Stimulated activated CD8-positive, alpha-beta memory T cell treated with anti-CD3 and anti-CD28 coated beads, Interleukin-2, amount 100 ng/mL, for 1 hour (primary cell): ENCODE measurements around the gene GPC6.

ENCODE experiments used
- DNase-seq, 2 donors: peaks; one replicate each; pipeline ENCODE4 v3.0.0-alpha.2; 2020; ENCODE audit warnings: low read depth in 2 of 2

GPC6 gene

DNA sequence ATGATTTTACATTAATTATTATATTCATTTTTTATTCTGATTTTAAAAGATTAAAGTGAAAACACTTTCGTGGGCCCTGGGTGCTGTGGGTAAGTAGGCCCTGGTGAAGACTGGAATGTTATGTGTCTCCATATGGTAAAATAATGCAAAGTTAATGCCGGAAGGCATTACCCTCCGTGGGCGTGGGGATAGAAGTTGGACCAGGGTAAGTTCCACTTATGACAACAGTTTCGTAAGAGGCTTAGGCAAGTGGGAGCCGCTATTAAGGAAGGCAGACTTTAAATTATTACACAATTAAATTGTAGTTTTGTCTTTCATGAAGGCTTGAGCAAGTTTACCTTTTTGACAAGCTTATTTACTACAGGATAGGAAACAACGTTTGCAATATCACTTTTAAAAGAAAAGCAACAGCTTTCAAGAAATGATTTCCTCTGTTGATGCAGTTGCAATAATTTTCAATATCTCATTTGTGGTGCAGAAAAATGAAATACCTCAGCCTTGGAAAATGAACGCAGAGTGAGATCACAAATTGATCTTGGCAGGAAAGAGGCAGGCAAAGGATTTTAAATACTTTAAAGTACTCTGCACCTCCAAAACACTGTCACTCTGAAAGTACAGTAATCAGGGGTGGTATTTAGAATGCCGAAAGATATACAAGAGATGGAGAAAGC, 942.3 kb downstream of the GPC6 start:
- no peak for DNase-seq

DNA sequence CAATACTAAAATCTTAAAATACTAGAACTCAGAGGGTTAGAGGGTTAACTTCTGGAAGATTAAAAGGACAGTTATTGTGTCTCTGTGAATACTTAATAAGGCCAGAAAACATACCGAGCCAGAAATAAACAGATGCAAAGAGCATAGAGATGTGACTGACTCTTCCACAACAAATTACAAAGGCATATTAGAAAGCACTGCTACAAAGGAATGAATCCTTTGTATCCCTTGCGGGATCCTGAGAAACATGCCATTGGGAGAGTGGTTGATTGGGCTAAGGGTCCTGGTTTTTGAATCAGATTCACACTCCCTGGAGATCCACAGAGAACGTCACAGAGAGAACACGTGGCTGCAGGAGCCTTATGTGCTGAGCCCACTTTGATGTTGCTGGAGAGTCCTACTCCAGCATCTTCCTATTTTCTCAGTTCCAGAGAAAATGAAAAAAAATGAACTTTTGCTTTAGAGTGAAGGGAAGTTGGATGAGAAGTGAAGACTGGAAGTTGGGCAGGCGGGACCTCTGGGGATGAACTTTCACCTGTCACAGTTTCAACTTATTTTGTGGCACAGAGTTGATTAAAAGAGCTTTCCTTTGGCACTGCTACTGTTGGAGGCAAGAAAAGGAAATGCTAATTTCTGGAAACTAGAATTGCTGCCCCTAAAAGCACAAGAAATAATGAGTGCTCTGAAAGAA, 943.0 kb downstream of the GPC6 start:
- no peak for DNase-seq

DNA sequence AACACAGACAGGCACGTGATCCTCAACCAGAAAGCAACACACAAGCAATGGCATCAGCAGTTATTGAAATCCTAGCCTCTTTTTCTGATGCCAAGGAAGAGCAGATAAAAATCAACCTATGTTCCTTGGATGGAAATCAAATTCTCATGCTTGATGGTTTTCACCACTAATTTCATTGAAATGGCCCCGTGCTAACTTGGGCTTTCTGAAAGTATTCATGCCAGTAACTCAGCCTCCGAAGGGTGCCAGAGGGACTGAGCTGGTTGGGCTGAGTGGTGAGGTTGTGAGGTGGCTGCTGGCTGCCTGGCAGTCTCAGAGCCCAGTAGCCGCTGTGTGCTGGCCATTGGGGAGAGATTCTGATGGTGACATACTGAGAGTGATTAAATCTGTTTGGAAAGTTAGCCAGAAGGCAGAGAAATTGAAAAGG, 943.6 kb downstream of the GPC6 start:
- no peak for DNase-seq

DNA sequence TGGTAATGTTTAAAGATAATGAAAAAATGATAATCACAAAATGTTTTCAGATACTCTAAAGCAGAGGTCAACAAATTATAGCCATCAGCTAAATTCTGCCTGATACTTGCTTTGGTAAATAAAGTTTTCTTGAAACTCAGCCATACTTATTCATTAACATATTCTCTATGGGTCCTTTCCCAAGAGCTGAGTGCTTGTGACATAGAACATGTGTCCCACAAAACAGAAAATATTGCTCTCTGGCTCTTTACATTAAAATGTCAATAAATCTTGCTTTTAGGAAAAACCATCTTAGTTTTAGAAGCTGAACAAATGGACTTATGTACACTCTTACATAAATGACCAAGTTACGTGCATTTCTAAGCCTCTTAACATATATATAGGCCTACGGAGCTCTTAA, 945.8 kb downstream of the GPC6 start:
- no peak for DNase-seq

DNA sequence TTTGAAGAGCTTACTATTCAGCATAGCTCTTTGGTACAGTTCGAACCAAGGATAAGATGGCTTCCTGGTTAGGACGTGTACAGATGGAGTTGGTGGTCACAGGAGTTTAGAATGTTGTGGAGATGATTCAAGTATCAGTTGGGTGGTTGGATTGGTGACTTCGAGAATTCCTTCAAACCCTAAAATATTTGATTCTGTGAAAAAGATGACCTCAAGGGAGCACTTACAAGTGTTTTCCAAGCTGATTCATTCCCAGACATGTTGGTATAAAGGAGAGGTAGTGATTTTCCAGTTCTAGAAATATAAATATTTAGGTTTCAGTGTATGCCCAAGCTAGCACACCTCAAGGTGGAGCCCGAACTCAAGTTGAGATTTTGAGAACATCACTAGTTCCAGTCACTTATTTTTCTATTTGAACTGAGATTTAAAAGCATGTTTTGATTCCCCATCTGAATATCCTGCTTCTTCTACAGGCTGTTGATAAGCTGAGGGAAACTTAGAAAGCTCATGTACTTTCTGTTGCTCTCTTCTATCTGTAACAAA, 946.8 kb downstream of the GPC6 start:
- DNase-seq, result no peak

DNA sequence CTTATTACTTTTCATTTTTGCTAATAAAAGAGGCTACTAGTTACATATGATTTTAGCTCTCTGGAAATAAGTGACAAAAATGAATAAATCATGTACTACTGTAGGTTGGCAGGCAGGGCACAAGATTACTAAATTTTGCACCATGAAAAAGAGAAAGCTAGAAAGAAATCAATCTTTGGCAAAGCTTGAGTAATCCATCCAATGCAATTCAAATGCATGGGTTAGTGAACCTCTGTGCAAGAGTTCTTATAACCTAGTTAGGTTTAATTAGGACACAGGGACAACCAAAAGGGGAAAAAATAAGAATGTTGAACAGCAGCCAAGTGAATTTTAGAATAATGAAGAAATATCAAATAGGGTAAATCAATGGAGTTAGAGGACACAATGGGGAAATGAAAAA, 947.4 kb downstream of the GPC6 start:
- no peak for DNase-seq

DNA sequence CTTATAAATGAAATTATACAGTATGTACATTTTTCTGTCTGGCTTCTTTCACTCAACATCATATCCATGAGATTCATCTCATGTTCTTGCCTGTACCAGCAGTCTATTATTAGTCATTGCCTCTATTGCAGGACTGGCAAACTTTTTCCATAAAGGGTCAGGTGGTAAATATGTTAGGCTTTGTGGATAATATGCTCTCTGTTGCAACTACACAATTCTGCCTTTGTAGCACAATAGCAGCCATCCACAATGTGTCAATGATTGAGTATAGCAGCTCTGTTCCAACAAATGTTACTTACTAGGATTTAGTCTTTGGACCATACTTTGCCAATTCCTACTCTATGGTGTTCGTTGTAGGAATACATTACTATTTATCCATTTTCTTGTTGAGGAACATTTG, 948.5 kb downstream of the GPC6 start:
- DNase-seq, result no peak

DNA sequence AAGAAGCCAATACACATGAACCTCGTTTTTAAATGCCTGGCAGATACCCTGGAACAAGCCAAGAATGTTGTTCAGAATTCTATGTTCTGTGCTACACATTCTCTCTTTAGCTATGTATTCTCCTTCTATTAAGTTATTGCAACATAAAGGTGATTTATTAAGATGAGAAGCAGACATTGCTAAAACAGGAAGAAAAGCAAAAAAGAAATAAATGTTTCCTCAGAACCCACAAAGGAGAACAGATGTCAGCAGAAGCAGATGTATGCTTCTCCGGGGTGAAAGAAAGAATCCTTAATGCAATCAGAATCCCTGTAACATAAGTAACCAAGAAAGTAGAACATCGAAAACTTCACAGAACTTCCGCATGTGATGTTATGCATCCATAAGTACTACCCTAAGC, 950.0 kb downstream of the GPC6 start:
- no peak for DNase-seq

DNA sequence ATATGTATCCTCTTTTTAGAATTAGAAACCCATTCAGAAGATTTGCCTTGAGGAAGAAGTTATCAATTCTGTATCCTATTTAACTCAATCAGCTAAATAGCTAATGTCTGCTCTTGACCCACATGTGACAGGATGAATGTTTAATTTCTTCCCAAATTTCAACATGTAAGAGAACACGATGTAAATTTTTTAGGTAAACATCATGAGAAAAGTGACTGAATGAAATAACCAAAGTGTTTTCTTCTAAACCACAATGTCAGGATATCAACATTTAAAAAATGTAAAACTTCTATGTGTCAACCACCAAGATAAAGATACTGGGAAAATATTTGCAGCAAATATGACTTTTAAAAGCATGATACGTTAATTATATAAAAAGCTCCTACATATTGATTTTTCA, 950.4 kb downstream of the GPC6 start:
- no peak for DNase-seq

DNA sequence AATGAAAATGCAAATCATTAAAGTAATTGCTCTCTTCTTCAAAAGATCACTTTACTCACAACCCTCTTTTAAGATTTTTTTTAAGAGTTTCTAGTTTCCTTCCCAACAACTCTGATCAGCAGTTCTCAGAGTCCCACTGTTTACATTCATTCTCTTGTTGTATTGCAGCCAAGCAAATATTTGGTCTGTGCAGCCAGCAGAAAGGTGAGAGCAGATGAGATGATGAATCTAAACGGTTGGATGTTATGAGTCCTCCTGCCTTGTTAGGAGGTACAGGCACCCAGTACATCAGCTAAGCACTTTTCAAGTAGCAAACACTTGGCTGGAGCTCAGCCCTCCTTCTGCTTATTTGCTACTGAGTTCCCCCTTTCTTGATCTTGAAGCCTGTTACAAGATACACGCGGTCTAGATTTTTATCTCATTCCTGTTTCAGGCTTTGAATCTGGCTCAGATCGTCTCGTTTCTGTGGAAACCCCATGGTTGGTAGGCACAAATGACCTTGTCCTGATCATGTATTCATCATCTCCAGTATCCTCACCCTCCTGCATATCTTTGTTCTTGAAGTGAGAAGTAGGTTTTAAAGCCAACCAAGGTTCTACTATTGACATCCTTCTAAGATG, 952.1 kb downstream of the GPC6 start:
- no peak for DNase-seq

DNA sequence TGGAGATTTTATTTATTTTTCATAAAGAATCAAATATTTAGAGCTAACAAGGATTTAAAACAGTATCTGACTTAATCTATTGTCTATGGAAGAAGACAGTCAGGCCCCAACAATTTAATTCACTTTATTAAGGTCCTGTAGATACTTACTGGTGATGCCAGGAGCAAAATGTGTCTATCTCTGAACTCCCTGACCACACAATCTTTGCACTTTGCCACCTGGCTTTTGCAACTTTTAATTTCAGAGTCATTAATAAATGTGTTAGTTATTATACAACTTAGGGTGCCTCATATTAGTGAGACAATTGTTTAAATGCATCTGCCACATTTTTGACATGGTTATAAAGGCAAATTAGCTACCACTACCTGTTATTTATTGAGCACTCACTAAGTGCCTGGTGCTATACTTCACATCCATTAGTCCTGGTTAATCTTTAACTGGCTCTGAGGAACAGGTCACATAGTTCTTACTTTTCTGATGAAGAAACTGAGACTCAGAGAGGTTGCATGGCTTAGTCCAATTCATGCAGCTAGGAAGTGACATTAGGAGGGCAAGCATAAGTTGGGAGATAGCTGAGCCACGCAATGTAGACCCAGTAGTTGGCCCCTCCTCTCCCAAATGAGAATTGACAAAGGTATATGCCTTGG, 955.0 kb downstream of the GPC6 start:
- no peak for DNase-seq

DNA sequence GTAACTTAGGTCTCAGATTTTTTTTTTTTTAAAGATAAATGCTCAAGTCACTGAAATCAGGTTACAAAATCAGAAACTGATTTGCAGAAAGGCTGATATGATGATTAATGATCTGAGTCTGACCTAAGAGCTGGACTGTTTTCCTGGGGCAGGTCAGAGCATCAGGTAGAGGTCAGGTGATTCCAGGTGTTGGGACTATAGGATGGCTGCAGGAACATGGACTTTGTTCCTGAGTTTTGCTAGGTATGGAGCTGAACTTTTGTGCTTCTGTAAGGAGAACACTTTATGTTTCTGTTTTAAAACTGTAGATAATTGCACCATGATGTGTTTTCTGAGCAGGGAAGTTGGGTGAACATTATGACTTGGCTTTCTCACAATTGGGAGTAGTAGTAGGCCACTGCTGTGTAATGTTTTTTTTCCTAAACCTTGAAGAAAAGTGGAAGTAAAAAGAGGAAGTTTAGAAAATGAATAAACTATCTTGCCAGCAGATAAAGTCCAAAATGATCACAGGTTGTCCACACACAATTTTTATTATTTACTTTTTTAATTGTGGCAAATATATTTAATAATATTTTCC, 955.7 kb downstream of the GPC6 start:
- DNase-seq, result no peak

DNA sequence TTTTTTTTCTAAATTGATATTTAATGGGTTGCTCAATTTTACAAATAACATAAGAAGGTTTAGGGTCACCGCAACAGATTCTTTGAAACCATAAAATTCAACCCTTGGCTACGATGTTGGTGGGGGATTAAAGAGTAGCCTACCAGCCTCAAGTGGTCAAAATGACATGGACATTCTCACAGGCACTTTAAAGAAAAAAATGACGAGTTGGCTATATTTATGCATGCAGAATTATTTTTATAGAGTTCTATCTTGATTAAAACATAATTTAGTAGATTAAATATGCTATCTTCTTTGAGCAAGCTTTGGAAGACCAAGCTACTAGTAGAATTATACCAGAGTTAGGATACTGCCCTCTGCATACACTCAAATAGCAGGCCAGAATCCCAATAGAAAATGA, 959.9 kb downstream of the GPC6 start:
- no peak for DNase-seq

DNA sequence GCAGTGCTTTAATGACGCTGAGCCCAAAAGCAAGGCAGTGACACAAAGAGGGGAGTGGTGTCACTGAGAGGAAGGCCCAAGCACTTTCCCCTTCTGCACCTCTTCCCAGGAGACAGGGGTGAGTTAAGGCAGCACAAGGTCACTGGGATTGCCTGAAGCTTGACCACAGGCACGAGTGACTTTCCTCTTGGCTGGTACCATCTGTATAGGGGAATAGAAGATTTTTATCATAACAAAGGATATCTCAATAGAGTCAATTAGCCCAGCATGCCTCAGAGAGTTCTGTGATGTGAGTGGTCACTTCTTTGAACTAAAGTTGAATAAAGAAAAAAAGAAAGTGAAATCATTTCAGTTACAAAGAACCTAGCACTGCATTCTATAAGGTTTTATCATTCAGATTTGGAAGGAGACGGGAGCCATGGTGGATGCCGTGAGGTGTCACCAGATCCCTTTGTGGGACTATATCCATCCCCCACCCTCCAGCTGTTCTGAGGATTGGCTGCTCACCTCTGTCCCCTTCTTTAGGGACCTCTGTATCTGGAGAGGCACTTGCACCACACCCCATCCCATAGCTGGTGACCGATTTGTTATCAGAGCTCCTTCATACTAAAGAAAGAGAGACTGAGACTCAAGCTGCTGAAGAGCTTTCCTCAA, 961.7 kb downstream of the GPC6 start:
- DNase-seq, result no peak

DNA sequence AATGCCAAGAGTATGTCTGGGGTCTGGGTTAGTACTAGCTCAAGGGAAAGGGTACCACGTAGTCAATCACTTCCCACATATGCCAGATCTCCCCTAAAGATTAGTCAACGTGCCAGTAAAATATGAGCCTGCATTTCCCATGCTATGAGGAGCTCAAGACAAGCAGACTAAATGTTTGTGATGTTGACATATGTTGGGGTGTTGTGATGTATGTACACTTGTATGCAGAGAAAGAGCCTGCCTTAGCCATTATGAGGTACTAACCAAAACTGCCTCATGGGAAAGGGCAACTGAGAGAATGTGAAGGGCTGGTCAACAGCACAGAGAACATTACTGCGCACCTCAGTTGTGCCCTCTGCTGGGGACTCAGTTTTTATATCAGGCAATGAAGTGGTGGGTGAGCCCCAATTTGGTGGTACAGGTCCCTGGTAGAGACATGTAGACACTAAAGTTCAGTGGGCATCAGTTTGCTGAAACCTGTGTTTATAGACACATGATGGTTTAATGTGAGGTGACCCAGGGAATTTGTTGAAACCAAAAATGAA, 965.9 kb downstream of the GPC6 start:
- no peak for DNase-seq

DNA sequence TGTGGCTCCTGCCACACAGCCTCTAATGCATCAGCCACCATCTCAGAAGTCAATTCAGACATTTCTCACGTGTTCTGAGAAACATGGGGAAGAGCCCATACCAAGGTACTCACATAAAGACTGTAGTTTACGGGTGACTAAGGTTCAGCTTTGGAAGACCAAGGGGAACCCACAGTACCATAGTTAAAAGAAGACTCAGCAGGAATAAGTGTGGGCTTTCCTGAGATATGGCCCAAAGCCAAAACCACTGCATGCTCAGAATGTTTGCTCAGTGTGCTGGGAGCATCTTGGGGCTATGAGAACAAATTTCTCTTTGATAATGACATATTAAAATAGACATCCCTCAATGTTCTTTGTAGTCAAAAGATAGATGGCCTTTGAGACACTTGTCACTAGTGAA, 969.1 kb downstream of the GPC6 start:
- DNase-seq, result no peak

DNA sequence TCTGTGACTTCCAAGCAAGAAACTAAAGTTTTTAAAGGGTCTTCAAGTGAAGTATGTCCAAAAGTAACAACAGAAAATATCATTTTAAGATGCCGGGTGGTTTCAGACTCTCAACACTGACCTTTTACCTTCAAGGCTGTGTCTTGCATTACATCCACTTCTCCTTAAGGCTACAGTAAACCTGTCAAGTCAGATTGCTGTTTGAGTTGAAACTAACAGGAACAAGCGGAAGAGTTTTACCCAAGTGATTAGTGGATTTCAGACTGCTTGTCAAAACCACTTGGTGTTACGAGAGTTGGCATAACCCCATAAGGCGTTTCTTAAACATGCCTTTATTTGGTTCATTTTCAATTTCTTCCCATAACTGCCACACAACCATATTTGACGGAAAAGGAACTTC, 969.8 kb downstream of the GPC6 start:
- DNase-seq, result no peak

DNA sequence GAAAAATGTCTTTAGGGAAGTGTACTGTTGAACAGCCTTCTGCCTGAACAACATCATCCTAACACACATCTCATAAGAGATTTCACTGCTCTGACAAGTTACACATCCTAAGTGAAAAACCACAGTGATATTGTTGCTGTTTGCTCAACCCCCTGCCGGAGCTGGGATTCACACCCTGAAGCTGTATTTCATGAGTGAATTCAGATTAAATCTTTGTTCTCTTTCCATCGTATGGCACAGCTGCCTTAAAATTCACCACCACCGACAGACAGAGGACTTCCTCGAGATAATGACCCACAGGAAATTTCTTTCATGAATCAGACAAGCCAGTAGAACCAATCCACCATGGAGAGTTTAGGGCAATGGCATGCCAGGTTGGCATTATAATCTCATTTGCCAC, 972.1 kb downstream of the GPC6 start:
- no peak for DNase-seq

DNA sequence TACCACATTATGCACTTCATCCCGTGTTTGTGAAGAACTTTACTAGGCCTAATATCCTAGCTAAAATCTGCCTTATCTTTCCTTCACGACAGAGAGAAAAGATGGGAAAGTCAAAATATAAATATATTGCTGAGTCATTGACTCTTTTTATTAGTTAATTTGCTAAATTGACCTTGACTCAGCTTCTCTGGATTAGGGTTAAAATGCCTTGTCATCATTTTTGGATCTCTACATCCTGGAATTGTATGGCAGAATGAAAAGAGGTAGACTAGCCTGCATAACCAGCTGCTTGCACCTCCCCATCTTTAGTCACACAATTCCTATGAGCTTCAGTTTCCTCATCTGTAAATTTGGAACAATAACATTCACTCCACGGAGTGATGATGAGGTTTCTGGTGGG, 972.5 kb downstream of the GPC6 start:
- DNase-seq, result no peak

DNA sequence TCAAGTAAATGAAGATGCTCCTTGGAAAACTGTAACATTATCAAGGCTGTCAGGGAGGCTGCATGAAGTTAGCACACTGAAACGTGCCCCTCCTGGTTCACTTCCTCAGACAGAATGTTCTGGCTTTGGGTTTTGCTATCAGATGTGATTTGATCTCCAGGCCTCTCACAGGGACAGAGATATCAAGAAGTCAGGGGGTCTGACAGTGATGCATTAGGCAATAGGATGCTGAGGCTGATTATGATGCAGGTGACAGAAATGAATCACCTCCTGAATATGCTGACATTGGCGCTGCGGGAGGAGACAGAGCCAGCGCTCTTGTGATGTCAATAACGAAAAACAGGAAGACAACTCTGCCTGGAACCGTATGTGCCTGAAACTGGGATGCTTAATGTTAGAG, 974.4 kb downstream of the GPC6 start:
- DNase-seq, result no peak

DNA sequence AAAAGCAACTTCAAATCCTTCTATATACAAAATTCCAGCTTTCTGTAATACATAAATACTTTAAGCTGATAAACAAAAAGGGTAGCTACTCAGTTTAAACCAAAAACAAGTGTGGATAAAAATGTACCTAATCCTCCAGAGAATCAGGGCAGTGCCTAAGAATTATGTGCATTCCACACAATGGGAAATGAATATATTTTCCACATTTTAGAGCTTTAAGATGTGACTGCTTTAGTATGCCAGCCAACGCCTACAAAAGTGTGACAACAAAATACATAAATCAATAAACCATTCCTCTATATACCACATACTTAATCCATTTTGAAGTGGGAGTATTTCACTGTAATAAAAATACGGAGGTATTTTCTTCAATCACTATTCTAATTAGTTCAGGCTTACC, 977.6 kb downstream of the GPC6 start:
- no peak for DNase-seq
